Lower lobe of right lung (tissue), 2 donors: ENCODE results near the gene KDM5B. TPM values are rescaled to one million over a fixed set of nuclear protein-coding genes. Genes with fewer than 3 reads are reported as not detected.

Experiments used
- ATAC-seq, 2 donors: fragments of 200-7000 bp; cut with Tn5 transposase; one replicate each; pipeline ENCODE4 v1.9.1; 2020 to 2022; ENCODE audit warnings: mild to moderate bottlenecking in 2 of 2, moderate library complexity in 2 of 2
- DNase-seq: peaks from one replicate; pipeline ENCODE4 v3.0.0-alpha.2; 2020
- H3K27ac ChIP-seq: fragments of 200-600 bp; one replicate; pipeline ENCODE4 v1.8.0; 2022
- H3K27me3 ChIP-seq: fragments of 200-600 bp; one replicate; pipeline ENCODE4 v1.8.0; 2022; ENCODE audit warnings: low read depth
- H3K36me3 ChIP-seq: fragments of 200-600 bp; one replicate; pipeline ENCODE4 v1.8.0; 2022; ENCODE audit warnings: mild to moderate bottlenecking
- H3K4me1 ChIP-seq: fragments of 200-600 bp; one replicate; pipeline ENCODE4 v1.8.0; 2022
- H3K4me3 ChIP-seq: fragments of 200-600 bp; one replicate; pipeline ENCODE4 v1.8.0; 2022; ENCODE audit warnings: mild to moderate bottlenecking
- H3K9me3 ChIP-seq: fragments of 200-600 bp; one replicate; pipeline ENCODE4 v1.8.0; 2022
- intact Hi-C: fragments of 100-400 bp; cut with DNase I; formaldehyde crosslinking; loops from one replicate; pipeline ENCODE4 v1.11.0; 2022
- total RNA-seq: library from RNA; stranded (reverse); fragmentation: NEBNext Ultra II Directional; extraction: Animal tissue kit (Norgen Biotek cat#: 25700); gene quantifications from one replicate; pipeline ENCODE4 v1.2.1, GENCODE V29; 2021
- TF ChIP-seq, protein P1 (sequence below): fragments of 200-600 bp; IDR thresholded peaks from one replicate; pipeline ENCODE4 v1.8.0; 2022; ENCODE audit warnings: antibody characterized with exemption, mild to moderate bottlenecking
- donor health status: DM: no; HTN: yes; CAD: no; lungs with severe emphysema.

The KDM5B gene
- total RNA-seq, 1 donor from 2014 or later, result 48.9 TPM

DNA sequence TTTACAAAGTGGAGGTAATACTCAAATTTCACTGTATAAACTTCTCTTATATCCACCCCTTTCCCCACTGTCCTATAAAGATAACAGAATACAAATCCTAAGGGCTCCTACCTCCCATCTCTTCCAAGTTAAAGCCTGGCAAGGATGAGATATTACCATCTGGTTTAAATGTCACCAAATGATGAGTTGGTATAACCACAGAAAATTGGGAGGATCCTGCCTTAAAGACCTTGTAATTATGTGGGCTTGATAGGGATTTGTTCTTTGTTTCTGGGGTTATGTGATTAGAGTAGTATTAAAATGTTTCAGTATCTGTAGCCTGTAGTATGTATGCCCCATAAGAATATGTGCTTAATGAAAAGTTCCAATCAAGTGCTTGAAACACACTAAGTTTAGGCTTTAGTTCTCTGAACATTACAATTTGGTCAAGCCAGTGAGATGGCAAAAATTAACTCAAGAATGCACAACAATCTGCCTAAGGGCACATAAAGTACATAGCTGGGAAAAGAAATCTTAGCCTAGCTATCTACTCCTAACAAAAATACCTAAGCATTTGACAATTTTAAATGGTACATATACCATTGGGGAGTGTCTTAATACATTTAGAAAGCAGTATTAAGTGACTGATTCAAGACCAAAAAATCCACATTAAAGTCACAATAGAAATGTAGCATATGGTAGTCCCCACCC lies 14.0 kb downstream of the KDM5B start:
- no peak overlapping the region for H3K27ac ChIP-seq
- intact Hi-C loops, result no loop called here
- no peaks in the 10 kb centered on the region for H3K9me3 ChIP-seq
- TF ChIP-seq, protein P1, sequence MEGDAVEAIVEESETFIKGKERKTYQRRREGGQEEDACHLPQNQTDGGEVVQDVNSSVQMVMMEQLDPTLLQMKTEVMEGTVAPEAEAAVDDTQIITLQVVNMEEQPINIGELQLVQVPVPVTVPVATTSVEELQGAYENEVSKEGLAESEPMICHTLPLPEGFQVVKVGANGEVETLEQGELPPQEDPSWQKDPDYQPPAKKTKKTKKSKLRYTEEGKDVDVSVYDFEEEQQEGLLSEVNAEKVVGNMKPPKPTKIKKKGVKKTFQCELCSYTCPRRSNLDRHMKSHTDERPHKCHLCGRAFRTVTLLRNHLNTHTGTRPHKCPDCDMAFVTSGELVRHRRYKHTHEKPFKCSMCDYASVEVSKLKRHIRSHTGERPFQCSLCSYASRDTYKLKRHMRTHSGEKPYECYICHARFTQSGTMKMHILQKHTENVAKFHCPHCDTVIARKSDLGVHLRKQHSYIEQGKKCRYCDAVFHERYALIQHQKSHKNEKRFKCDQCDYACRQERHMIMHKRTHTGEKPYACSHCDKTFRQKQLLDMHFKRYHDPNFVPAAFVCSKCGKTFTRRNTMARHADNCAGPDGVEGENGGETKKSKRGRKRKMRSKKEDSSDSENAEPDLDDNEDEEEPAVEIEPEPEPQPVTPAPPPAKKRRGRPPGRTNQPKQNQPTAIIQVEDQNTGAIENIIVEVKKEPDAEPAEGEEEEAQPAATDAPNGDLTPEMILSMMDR, result no peak
- no peaks in the 10 kb centered on the region for H3K27me3 ChIP-seq
- H3K36me3 ChIP-seq, result no peaks in the 10 kb centered on the region
- no peak overlapping the region for H3K4me3 ChIP-seq
- no peak for ATAC-seq
- H3K4me1 ChIP-seq, result peaks cover 20% of the 10 kb centered on the region
- no peak for DNase-seq

DNA sequence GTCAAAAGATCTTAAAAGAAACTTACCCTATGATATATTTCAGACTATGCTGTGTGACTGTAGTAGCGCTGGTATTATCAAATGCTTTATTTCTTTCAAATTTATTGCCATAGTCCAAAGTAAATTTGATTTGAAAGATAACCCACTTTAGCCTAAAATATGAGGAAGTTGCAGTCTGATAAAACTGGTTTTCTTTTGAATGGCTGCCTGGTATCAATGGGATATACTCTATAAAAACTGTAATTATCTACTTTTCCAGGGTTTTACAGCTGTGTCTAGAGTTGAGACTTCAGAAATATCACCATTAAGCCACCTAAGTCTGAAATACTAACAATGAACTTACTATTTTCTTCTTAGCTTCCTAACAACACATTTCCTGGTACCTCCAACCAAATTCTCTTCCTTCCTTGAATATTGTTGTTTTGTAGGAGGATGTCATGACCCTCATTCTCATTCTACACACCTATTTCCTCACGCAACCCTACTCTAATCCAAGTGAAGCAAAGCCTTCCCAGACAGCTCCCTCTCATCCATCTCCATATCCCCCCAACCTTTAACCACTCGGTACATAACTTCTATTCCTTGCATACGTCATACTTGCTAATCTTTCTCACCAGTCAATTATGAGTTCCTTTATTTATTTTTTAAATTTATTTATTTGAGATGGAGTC lies 17.0 kb downstream of the KDM5B start:
- TF ChIP-seq, protein P1, result no peak
- no peak for ATAC-seq
- Histone ChIP-seq H3K4me3 (no peak overlapping the region), H3K27me3 (no peaks in the 10 kb centered on the region), H3K9me3 (no peaks in the 10 kb centered on the region), H3K27ac (no peak overlapping the region), H3K36me3 (no peaks in the 10 kb centered on the region), H3K4me1 (peaks cover 15% of the 10 kb centered on the region)
- intact Hi-C loops, result no loop called here
- DNase-seq, result no peak

GRCh38 chr1:202788800-202789199 lies 19.4 kb downstream of the KDM5B start:
- Histone ChIP-seq H3K9me3 (no peaks in the 10 kb centered on the region), H3K4me1 (peaks cover 14% of the 10 kb centered on the region), H3K27me3 (no peaks in the 10 kb centered on the region), H3K27ac (no peak overlapping the region), H3K36me3 (no peaks in the 10 kb centered on the region), H3K4me3 (no peak overlapping the region)
- ATAC-seq, result no peak
- intact Hi-C loops, result no loop called here
- DNase-seq, result no peak
- TF ChIP-seq, protein P1, result no peak

DNA sequence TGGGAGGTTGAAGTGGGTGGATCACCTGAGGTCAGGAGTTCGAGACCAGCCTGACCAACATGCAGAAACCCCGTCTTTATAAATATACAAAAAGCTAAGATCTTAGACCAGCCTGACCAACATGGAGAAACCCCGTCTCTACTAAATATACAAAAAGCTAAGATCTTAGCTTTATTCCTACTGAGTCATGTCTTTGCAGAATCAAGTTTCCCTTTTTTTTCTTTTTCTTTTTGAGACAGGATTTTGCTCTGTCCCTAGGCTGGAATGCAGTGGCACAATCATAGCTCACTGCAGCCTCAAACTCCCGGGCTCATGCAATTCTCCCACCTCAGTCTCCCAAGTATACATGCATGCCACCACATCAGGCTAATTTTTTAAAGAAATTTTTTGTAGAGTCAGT lies 21.4 kb downstream of the KDM5B start:
- Histone ChIP-seq H3K4me1 (peaks cover 14% of the 10 kb centered on the region), H3K27me3 (no peaks in the 10 kb centered on the region), H3K9me3 (no peaks in the 10 kb centered on the region), H3K36me3 (no peaks in the 10 kb centered on the region), H3K4me3 (no peak overlapping the region), H3K27ac (no peak overlapping the region)
- no peak for ATAC-seq
- DNase-seq, result no peak
- intact Hi-C loops, result no loop called here
- TF ChIP-seq, protein P1, result no peak

DNA sequence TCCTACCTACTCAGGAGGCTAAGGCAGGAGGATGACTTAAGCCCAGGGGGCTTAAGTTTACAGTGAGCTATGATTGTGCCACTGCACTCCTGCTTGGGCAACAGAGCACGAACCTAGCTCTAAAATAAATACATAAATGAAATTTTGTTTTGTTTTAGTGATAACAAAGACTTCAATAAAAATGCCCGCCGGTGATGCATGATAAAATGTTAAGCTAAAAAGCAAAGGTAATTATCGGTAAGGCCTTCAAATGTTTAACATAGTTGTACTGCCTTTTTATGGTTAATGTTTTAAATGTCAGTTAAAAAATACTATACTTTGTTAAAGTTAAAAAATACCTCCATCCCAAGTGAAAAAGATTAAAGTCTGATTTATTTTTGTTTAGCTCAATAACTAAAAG lies 27.0 kb downstream of the KDM5B start:
- Histone ChIP-seq H3K4me3 (no peak overlapping the region), H3K27me3 (no peaks in the 10 kb centered on the region), H3K27ac (no peak overlapping the region), H3K9me3 (no peaks in the 10 kb centered on the region), H3K36me3 (peaks cover 7% of the 10 kb centered on the region), H3K4me1 (peaks cover 5% of the 10 kb centered on the region)
- ATAC-seq, result no peak
- intact Hi-C loops, result no loop called here
- DNase-seq, result no peak
- TF ChIP-seq, protein P1, result no peak
